RWPE2 (cell line): ENCODE data around the gene C7orf33.
"Not testable (repeated sequence)": the region's sequence is repeated elsewhere in the genome, so short reads cannot be mapped to it uniquely, and the experiment has no call there.

Experiments used
- ATAC-seq: fragments of 200-7000 bp; cut with Tn5 transposase; 3 replicates; pipeline ENCODE4 v1.9.1; 2021; ENCODE audit warnings: low read depth
- DNase-seq: peaks from one replicate; pipeline ENCODE4 v3.0.0-alpha.2; 2020; ENCODE audit warnings: low spot score
- H3K27ac ChIP-seq: fragments of 450-650 bp; 2 replicates; pipeline ENCODE4 v1.5.1; 2017; ENCODE audit warnings: mild to moderate bottlenecking; ENCODE audit not compliant: poor library complexity, severe bottlenecking
- H3K27me3 ChIP-seq: fragments of 250-450 bp; sonication (Bioruptor Pico); 2 replicates; pipeline ENCODE4 v1.5.1; 2021; ENCODE audit warnings: mild to moderate bottlenecking, moderate library complexity; ENCODE audit not compliant: insufficient read depth, poor library complexity, severe bottlenecking
- H3K36me3 ChIP-seq: fragments of 250-450 bp; sonication (Bioruptor Pico); 2 replicates; pipeline ENCODE4 v1.5.1; 2020; ENCODE audit warnings: low read depth, mild to moderate bottlenecking, moderate library complexity
- H3K4me1 ChIP-seq: fragments of 250-450 bp; sonication (Bioruptor Pico); 2 replicates; pipeline ENCODE4 v1.5.1; 2021; ENCODE audit warnings: mild to moderate bottlenecking, moderate library complexity; ENCODE audit not compliant: insufficient read depth, poor library complexity, severe bottlenecking
- H3K4me3 ChIP-seq: fragments of 250-450 bp; sonication (Bioruptor Pico); 2 replicates; pipeline ENCODE4 v1.5.1; 2021; ENCODE audit warnings: mild to moderate bottlenecking, moderate library complexity; ENCODE audit not compliant: severe bottlenecking
- H3K9me3 ChIP-seq: fragments of 250-450 bp; sonication (Bioruptor Pico); 2 replicates; pipeline ENCODE4 v1.5.1; 2021; ENCODE audit warnings: mild to moderate bottlenecking, moderate library complexity; ENCODE audit not compliant: severe bottlenecking
- TF ChIP-seq, protein P1 (sequence below): fragments of 450-650 bp; IDR thresholded peaks from one replicate; pipeline ENCODE4 v1.5.1; 2017; ENCODE audit warnings: mild to moderate bottlenecking, moderate library complexity; ENCODE audit not compliant: poor library complexity, severe bottlenecking

The C7orf33 gene

DNA sequence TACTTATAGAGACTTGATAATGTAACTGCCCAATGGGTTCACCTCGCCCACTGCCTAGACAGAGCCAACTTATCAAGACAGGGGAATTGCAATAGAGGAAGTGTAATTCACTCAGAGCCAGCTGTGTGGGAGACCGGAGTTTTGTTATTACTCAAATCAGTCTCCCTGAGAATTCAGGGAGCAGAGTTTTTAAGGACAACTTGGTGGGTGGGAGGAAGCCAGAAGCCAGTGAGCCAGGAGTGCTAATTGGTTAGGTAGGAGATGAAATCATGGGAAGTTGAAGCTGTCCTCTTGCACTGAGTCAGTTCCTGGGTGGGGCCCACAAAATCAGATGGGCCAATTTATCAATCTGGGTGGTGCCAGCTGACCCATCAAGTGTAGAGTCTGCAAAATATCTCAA is 20.1 kb upstream of the C7orf33 start:
- Histone ChIP-seq H3K36me3 (no peaks in the 10 kb centered on the region), H3K4me1 (no peaks in the 10 kb centered on the region), H3K4me3 (no peak overlapping the region), H3K9me3 (no peaks in the 10 kb centered on the region), H3K27me3 (no peaks in the 10 kb centered on the region), H3K27ac (no peak overlapping the region)
- ATAC-seq (no peak), DNase-seq (no peak)
- TF ChIP-seq, protein P1, sequence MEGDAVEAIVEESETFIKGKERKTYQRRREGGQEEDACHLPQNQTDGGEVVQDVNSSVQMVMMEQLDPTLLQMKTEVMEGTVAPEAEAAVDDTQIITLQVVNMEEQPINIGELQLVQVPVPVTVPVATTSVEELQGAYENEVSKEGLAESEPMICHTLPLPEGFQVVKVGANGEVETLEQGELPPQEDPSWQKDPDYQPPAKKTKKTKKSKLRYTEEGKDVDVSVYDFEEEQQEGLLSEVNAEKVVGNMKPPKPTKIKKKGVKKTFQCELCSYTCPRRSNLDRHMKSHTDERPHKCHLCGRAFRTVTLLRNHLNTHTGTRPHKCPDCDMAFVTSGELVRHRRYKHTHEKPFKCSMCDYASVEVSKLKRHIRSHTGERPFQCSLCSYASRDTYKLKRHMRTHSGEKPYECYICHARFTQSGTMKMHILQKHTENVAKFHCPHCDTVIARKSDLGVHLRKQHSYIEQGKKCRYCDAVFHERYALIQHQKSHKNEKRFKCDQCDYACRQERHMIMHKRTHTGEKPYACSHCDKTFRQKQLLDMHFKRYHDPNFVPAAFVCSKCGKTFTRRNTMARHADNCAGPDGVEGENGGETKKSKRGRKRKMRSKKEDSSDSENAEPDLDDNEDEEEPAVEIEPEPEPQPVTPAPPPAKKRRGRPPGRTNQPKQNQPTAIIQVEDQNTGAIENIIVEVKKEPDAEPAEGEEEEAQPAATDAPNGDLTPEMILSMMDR: no peak

- H3K4me1 ChIP-seq, DNase-seq, H3K36me3 ChIP-seq, H3K27me3 ChIP-seq, H3K9me3 ChIP-seq, H3K27ac ChIP-seq, ATAC-seq, H3K4me3 ChIP-seq: not testable (repeated sequence)
These were observed 19.6 kb upstream of the C7orf33 start for GRCh38 chr7:148570973-148571372.

- ATAC-seq: no peak
- TF ChIP-seq, protein P1: no peak
- Histone ChIP-seq H3K9me3 (no peaks in the 10 kb centered on the region), H3K4me1 (no peaks in the 10 kb centered on the region), H3K27ac (no peak overlapping the region), H3K4me3 (no peak overlapping the region), H3K36me3 (no peaks in the 10 kb centered on the region), H3K27me3 (no peaks in the 10 kb centered on the region)
- DNase-seq: no peak
These were observed 19.2 kb upstream of the C7orf33 start for GRCh38 chr7:148571381-148571780.

DNA sequence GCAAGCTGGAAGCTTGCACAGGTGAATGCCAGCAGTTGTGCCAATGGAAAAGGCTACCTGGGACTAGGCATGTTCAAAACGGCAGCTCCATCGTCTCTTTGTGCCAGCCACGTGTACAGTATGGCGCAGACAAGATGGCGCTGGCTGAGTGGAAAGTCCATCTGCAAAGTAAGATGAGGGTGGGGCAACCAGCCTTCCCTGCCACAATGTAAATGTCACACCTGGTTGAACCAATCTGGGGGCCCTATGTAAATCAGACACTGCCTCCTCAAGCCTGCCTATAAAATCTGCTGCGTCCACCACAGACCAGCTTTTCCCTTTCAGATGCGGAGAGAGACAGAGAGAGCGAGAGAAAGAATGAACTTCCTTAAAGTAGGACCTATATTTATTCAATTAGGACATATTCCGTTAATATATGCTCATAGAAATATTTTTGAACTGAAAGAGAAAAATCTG is 18.5 kb upstream of the C7orf33 start:
- DNase-seq (no peak), ATAC-seq (no peak)
- TF ChIP-seq, protein P1: no peak
- no peaks in the 10 kb centered on the region for H3K9me3 ChIP-seq
- no peaks in the 10 kb centered on the region for H3K27me3 ChIP-seq
- H3K36me3 ChIP-seq: no peaks in the 10 kb centered on the region
- H3K27ac ChIP-seq: no peak overlapping the region
- H3K4me1 ChIP-seq: no peaks in the 10 kb centered on the region
- no peak overlapping the region for H3K4me3 ChIP-seq

DNA sequence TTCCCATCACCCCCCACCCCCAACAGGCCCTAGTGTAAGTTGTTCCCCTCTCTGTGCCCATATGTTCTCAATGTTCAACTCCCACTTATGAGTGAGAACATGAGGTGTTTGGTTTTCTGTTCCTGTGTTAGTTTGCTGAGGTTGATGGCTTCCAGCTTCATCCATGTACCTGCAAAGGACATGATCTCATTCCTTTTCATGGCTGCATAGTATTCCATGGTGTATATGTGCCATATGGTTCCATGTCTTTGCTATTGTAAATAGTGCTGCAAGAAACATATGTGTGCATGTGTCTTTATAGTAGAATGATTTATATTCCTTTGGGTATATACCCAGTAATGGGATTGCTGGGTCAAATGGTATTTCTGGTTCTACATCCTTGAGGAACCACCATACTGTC is 17.0 kb upstream of the C7orf33 start:
- H3K9me3 ChIP-seq, DNase-seq, H3K4me1 ChIP-seq, H3K27ac ChIP-seq, ATAC-seq, H3K27me3 ChIP-seq, H3K36me3 ChIP-seq, H3K4me3 ChIP-seq: not testable (repeated sequence)

- ATAC-seq: peak; percentile 81
- Histone ChIP-seq H3K36me3 (no peaks in the 10 kb centered on the region), H3K4me3 (no peak overlapping the region), H3K4me1 (no peaks in the 10 kb centered on the region), H3K27me3 (no peaks in the 10 kb centered on the region), H3K9me3 (no peaks in the 10 kb centered on the region), H3K27ac (no peak overlapping the region)
- no peak for DNase-seq
- TF ChIP-seq, protein P1: peak; percentile 87
These were observed 14.7 kb upstream of the C7orf33 start for GRCh38 chr7:148575640-148576411.
